GM12865 (cell line): ENCODE data around the gene LRRC4C.
A peak's percentile ranks its signal among the peaks of the same experiment; 100 is the strongest.

Experiments used
- DNase-seq: peaks from one replicate; pipeline ENCODE4 v3.0.0; 2010; ENCODE audit warnings: low read depth
- H3K4me3 ChIP-seq: 2 replicates; pipeline ENCODE4 v1.5.1; 2011; ENCODE audit warnings: mild to moderate bottlenecking, low read depth, low read length, control low read depth
- TF ChIP-seq, protein P1 (sequence below): IDR thresholded peaks from 2 replicates; pipeline ENCODE4 v1.5.1; 2011; ENCODE audit warnings: low read length, control low read depth, low read depth, inconsistent platforms; ENCODE audit not compliant: insufficient read depth; ENCODE audit errors: missing control alignments

LRRC4C gene

GRCh38 chr11:41110527-41110926, 348.9 kb downstream of the LRRC4C start:
- DNase-seq: no peak
- H3K4me3 ChIP-seq: no peak overlapping the region
- TF ChIP-seq, protein P1, sequence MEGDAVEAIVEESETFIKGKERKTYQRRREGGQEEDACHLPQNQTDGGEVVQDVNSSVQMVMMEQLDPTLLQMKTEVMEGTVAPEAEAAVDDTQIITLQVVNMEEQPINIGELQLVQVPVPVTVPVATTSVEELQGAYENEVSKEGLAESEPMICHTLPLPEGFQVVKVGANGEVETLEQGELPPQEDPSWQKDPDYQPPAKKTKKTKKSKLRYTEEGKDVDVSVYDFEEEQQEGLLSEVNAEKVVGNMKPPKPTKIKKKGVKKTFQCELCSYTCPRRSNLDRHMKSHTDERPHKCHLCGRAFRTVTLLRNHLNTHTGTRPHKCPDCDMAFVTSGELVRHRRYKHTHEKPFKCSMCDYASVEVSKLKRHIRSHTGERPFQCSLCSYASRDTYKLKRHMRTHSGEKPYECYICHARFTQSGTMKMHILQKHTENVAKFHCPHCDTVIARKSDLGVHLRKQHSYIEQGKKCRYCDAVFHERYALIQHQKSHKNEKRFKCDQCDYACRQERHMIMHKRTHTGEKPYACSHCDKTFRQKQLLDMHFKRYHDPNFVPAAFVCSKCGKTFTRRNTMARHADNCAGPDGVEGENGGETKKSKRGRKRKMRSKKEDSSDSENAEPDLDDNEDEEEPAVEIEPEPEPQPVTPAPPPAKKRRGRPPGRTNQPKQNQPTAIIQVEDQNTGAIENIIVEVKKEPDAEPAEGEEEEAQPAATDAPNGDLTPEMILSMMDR: no peak

- peak; percentile 10 for DNase-seq
- TF ChIP-seq, protein P1: no peak
- no peak overlapping the region for H3K4me3 ChIP-seq
Observed at GRCh38 chr11:41102471-41102870, 357.0 kb downstream of the LRRC4C start.

DNA sequence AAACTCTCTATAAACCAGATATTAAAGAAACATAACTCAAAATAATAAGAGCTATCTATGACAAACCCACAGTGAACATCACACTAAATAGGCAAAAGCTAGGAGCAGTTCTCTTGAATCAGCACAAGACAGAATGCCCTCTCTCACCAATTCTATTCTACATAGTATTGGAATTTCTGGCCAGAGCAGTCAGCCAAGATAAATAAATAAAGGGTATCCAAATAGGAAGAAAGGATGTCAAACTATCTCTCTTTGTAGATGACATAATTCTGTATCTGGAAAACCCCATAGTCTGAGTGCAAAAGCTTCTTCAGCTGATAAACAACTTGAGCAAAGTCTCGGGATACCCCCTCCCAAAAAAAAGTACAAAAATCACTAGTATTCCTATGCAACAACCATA, 359.8 kb downstream of the LRRC4C start:
- no peak overlapping the region for H3K4me3 ChIP-seq
- TF ChIP-seq, protein P1: no peak
- no peak for DNase-seq

DNA sequence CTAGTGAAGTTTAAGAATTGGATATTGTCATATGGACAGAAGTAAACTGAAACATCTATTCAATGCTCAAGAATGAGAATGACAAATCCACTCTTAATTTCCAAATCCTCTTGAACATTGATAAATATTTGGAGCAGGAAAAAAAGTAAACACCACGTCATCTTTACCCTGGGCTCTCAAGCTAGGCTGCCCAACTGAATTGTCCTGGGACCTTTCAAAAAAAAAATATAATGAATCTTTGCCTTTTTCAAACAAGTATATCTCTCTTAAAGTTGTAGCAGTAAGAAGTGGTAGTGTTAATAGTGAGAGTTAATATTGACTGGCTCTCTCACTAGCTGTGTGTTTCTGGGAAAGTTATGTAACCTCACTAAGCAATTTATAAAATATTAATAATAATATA, 374.3 kb downstream of the LRRC4C start:
- TF ChIP-seq, protein P1: no peak
- no peak for DNase-seq
- H3K4me3 ChIP-seq: no peak overlapping the region

DNA sequence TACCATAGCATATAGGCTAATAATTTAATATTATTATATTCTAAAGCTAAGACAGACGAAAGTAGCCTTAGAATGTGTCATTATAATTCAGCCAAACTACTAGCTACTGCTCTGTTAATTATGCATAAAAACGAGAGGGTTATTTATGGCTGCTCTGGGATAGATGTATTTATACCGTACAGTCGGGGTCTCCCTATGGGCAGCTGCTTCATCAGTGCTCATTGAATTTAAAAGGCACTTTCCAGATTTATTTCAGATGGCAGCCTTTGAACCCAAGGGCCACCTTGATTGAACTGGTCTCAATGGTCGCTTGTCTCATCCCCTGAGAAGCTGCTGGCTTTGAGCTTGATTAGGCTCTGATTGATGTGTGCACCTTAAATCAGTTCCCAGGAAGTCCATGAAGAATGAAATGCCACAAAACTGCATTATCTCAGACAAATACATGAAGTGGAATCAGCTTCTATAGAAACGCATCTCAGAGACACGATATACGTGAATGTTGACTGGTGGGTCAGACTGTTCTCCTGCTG, 377.6 kb downstream of the LRRC4C start:
- no peak overlapping the region for H3K4me3 ChIP-seq
- DNase-seq: no peak
- TF ChIP-seq, protein P1: no peak

GRCh38 chr11:41074318-41074717, 385.1 kb downstream of the LRRC4C start:
- H3K4me3 ChIP-seq: no peak overlapping the region
- DNase-seq: no peak
- TF ChIP-seq, protein P1: no peak

DNA sequence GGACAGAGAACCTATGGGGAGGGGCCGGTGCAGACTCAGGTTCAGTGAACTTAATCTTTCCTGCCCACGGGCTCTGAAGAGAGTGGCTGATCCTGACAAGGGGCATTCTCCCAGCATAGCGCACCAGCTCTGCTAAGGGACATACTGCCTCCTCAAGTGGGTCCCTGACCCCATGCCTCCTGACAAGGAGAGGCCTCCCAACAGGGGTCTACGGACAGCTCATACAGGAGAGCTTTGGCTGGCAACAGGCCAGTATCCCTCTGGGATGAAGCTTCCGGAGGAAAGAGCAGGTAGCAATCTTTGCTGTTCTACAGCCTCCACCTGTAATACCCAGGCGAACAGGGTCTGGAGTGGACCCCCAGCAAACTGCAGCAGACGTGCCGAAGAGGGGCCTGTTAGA, 394.0 kb downstream of the LRRC4C start:
- TF ChIP-seq, protein P1: no peak
- no peak for DNase-seq

More for the DNA sequence above, 394.0 kb downstream of the LRRC4C start:
- no peak overlapping the region for H3K4me3 ChIP-seq
